ENCODE results near the gene MAPT. TPM values are rescaled to one million over a fixed set of nuclear protein-coding genes. Genes with fewer than 3 reads are reported as not detected.

MAPT gene
- total and polyA plus RNA-seq, 2 of the 4 experiments (the other 2 are of a cell fraction) = 0.18 to 0.19 TPM

GRCh38 chr17:45983614-45984310 lies 89.4 kb downstream of the MAPT start:
- Histone ChIP-seq H3K79me1 (ENCODE audit: low read depth in 1 of 2, low read length in 2 of 2) (no peaks in the 10 kb centered on the region), H4K8ac (ENCODE audit: low read depth in 2 of 2, low read length in 2 of 2) (no peak overlapping the region), H4K91ac (ENCODE audit: insufficient read depth, low read depth, low read length) (no peak overlapping the region), H3K18ac (ENCODE audit: low read depth, low read length) (no peak overlapping the region), H3K9me1 (ENCODE audit: insufficient read depth, low read length) (no peaks in the 10 kb centered on the region), H3K56ac (ENCODE audit: extremely low read depth, insufficient read depth, low read length) (no peak overlapping the region), H2AK5ac (ENCODE audit: low read depth, low read length) (no peak overlapping the region), H2BK15ac (ENCODE audit: low read depth, low read length) (no peak overlapping the region), H3K23ac (ENCODE audit: low read depth, low read length) (no peak overlapping the region), H3K27ac (ENCODE audit: insufficient read depth, low read length) (no peak overlapping the region), H2BK20ac (ENCODE audit: low read depth, low read length) (no peak overlapping the region), H2AFZ (replicated peaks; ENCODE audit: low read length, poor library complexity) (no peak overlapping the region), H3K4me2 (ENCODE audit: low read depth, low read length) (no peak overlapping the region), H3K36me3 (ENCODE audit: control insufficient read depth, insufficient read depth, low read length) (no peaks in the 10 kb centered on the region), H3K14ac (replicated peaks; ENCODE audit: low read depth, low read length) (no peak overlapping the region), H3K27me3 (ENCODE audit: control insufficient read depth, insufficient read depth, low read length) (peaks cover 56% of the 10 kb centered on the region), H3K4me3 (ENCODE audit: insufficient read depth, low read depth, low read length) (no peak overlapping the region), H4K5ac (ENCODE audit: low read depth, low read length) (no peak overlapping the region), H3K4me1 (ENCODE audit: control insufficient read depth, insufficient read depth, low read length) (no peaks in the 10 kb centered on the region), H2BK5ac (ENCODE audit: low read depth, low read length, poor library complexity, severe bottlenecking) (no peak overlapping the region), H4K20me1 (ENCODE audit: insufficient read depth, low read length) (no peaks in the 10 kb centered on the region; the same call in 1 of the 2 replicates), H3K4ac (ENCODE audit: low read depth, low read length) (no peak overlapping the region), H2AK9ac (replicated peaks; ENCODE audit: low read depth, low read length, poor library complexity) (no peak overlapping the region), H3K9me3 (ENCODE audit: control insufficient read depth, insufficient read depth, low read length) (no peaks in the 10 kb centered on the region), H2BK120ac (ENCODE audit: low read depth, low read length) (no peak overlapping the region), H3K9ac (ENCODE audit: low read depth, low read length) (no peak overlapping the region)
- ATAC-seq (ENCODE audit: low read depth) (no peak), DNase-seq (no peak)
- BruUV-seq (replicated peaks) = no TSS peak
- ChIA-PET POLR2A (ENCODE audit: unreplicated experiment) (no interaction called here), CTCF (no interaction called here)
- in situ Hi-C loops (cut with MboI; ENCODE audit: low sequenced_read_pairs) (no loop called here), dilution Hi-C loops (cut with HindIII; ENCODE audit: low sequenced_read_pairs, unreplicated experiment) (no loop called here), intact Hi-C loops (cut with micrococcal nuclease) (no loop called here)
- TF ChIP-seq RFX5 (IDR thresholded peaks at IDR 0.05; ENCODE audit: low read depth, low read length) = no peak
- no peak for TF ChIP-seq RAD21 (IDR thresholded peaks at IDR 0.05; ENCODE audit: low read length)
- TF ChIP-seq POLR2A (IDR thresholded peaks at IDR 0.05; ENCODE audit: low read depth, low read length) = no peak
- TF ChIP-seq ELK1 (IDR thresholded peaks at IDR 0.05; ENCODE audit: borderline replicate concordance, low read depth, low read length) = no peak
- WGBS, 2 experiments (ENCODE audit: extremely low coverage in 2 of 2, insufficient read length in 1 of 2) = 49% methylated on average over 18 of the region's 31 CpGs; no CpG with 5 or more reads in 1 of the 2 experiments

All from IMR-90 (cell line).